WTC11 (cell line): Measurements from ENCODE around the gene RHBDL1. TPM values are rescaled to one million over a fixed set of nuclear protein-coding genes. Genes with fewer than 3 reads are reported as not detected.

Source experiments
- ATAC-seq: fragments of 200-7000 bp; cut with Tn5 transposase; 2 replicates; pipeline ENCODE4 v1.10.0; 2021; ENCODE audit warnings: mild to moderate bottlenecking, moderate library complexity
- CTCF ChIA-PET: fragments of 300-600 bp; sonication (Branson Sonifier 250); formaldehyde crosslinking; loops from one replicate; lab custom pipeline; 2021; ENCODE audit warnings: antibody characterized with exemption; lab: Charles Lee
- POLR2A ChIA-PET: fragments of 350-600 bp; sonication (Branson Sonifier 250); formaldehyde crosslinking; loops from one replicate; lab custom pipeline; 2021; ENCODE audit warnings: antibody characterized with exemption; lab: Charles Lee
- DNase-seq: peaks from one replicate; pipeline ENCODE4 v3.0.0; 2021; ENCODE audit warnings: low spot score
- H3K27ac Mint-ChIP-seq: 2 replicates; pipeline ENCODE4 v1.8.0; 2021; ENCODE audit warnings: mixed read lengths
- H3K27me3 Mint-ChIP-seq: 2 replicates; pipeline ENCODE4 v1.8.0; 2021; ENCODE audit warnings: low read depth, mild to moderate bottlenecking, moderate library complexity, mixed read lengths
- H3K36me3 Mint-ChIP-seq: 2 replicates; pipeline ENCODE4 v1.8.0; 2021; ENCODE audit warnings: mixed read lengths
- H3K4me1 Mint-ChIP-seq: 2 replicates; pipeline ENCODE4 v1.8.0; 2022; ENCODE audit warnings: mixed read lengths
- H3K4me3 Mint-ChIP-seq: 2 replicates; pipeline ENCODE4 v1.8.0; 2021; ENCODE audit warnings: mild to moderate bottlenecking, moderate library complexity, mixed read lengths
- H3K9me3 Mint-ChIP-seq: 2 replicates; pipeline ENCODE4 v1.8.0; 2021; ENCODE audit warnings: mixed read lengths
- ARID4B ChIP-seq: sonication (generic); formaldehyde crosslinking; IDR thresholded peaks from 2 replicates; pipeline ENCODE4 v1.8.0; 2023; ENCODE audit warnings: missing genetic modification reagents, mild to moderate bottlenecking, borderline replicate concordance
- E2F1 ChIP-seq: sonication (generic); formaldehyde crosslinking; IDR thresholded peaks from 2 replicates; pipeline ENCODE4 v1.8.0; 2022; ENCODE audit warnings: mild to moderate bottlenecking, missing genetic modification reagents
- E2F5 ChIP-seq: sonication (generic); formaldehyde crosslinking; IDR thresholded peaks from 2 replicates; pipeline ENCODE4 v1.8.1; 2022; ENCODE audit warnings: mild to moderate bottlenecking, moderate library complexity, missing genetic modification reagents
- ETV6 ChIP-seq: sonication (generic); formaldehyde crosslinking; IDR thresholded peaks from 2 replicates; pipeline ENCODE4 v1.8.1; 2022; ENCODE audit warnings: mild to moderate bottlenecking, missing genetic modification reagents
- FOXK1 ChIP-seq: sonication (generic); formaldehyde crosslinking; IDR thresholded peaks from 2 replicates; pipeline ENCODE4 v1.8.0; 2022; ENCODE audit warnings: mild to moderate bottlenecking, moderate library complexity, missing genetic modification reagents
- FOXP1 ChIP-seq: sonication (generic); formaldehyde crosslinking; IDR thresholded peaks from 2 replicates; pipeline ENCODE4 v1.8.0; 2022; ENCODE audit warnings: missing genetic modification reagents, mild to moderate bottlenecking, moderate library complexity, borderline replicate concordance
- GRHL2 ChIP-seq: fragments of 250-450 bp; sonication (Bioruptor Pico); IDR thresholded peaks from 2 replicates; pipeline ENCODE4 v1.8.0; 2022; ENCODE audit warnings: mild to moderate bottlenecking, moderate library complexity; ENCODE audit not compliant: insufficient replicate concordance, severe bottlenecking
- MYBL2 ChIP-seq: sonication (generic); formaldehyde crosslinking; IDR thresholded peaks from 2 replicates; pipeline ENCODE4 v1.8.1; 2023; ENCODE audit warnings: mild to moderate bottlenecking, moderate library complexity, missing genetic modification reagents
- NFE2L1 ChIP-seq: sonication (generic); formaldehyde crosslinking; IDR thresholded peaks from 2 replicates; pipeline ENCODE4 v1.8.1; 2023; ENCODE audit warnings: missing genetic modification reagents
- NR2C2 ChIP-seq: sonication (generic); formaldehyde crosslinking; IDR thresholded peaks from 2 replicates; pipeline ENCODE4 v1.8.0; 2022; ENCODE audit warnings: mild to moderate bottlenecking, missing genetic modification reagents
- OVOL2 ChIP-seq: fragments of 250-450 bp; sonication (Bioruptor Pico); IDR thresholded peaks from 2 replicates; pipeline ENCODE4 v1.9.0; 2021; ENCODE audit warnings: mild to moderate bottlenecking, borderline replicate concordance
- RORB ChIP-seq: fragments of 250-450 bp; sonication (Bioruptor Pico); IDR thresholded peaks from 2 replicates; pipeline ENCODE4 v1.9.0; 2021; ENCODE audit warnings: mild to moderate bottlenecking
- SMAD3 ChIP-seq: sonication (generic); formaldehyde crosslinking; IDR thresholded peaks from 2 replicates; pipeline ENCODE4 v1.8.0; 2022; ENCODE audit warnings: missing genetic modification reagents, mild to moderate bottlenecking, borderline replicate concordance
- SOX15 ChIP-seq: fragments of 250-450 bp; sonication (Bioruptor Pico); IDR thresholded peaks from 2 replicates; pipeline ENCODE4 v1.9.0; 2021; ENCODE audit warnings: mild to moderate bottlenecking
- SP1 ChIP-seq: sonication (generic); formaldehyde crosslinking; conservative IDR thresholded peaks from 2 replicates; pipeline ENCODE4 v1.8.1; 2022; ENCODE audit warnings: missing genetic modification reagents
- TCF7 ChIP-seq: sonication (generic); formaldehyde crosslinking; IDR thresholded peaks from 2 replicates; pipeline ENCODE4 v1.8.0; 2022; ENCODE audit warnings: mild to moderate bottlenecking, low read depth, missing genetic modification reagents, moderate library complexity
- ZBTB21 ChIP-seq: sonication (generic); formaldehyde crosslinking; IDR thresholded peaks from 2 replicates; pipeline ENCODE4 v1.8.1; 2023; ENCODE audit warnings: mild to moderate bottlenecking, missing genetic modification reagents, borderline replicate concordance
- ZBTB43 ChIP-seq: sonication (generic); formaldehyde crosslinking; IDR thresholded peaks from 2 replicates; pipeline ENCODE4 v1.8.1; 2023; ENCODE audit warnings: mild to moderate bottlenecking, missing genetic modification reagents
- ZNF138 ChIP-seq: sonication (generic); formaldehyde crosslinking; conservative IDR thresholded peaks from 2 replicates; pipeline ENCODE4 v1.8.1; 2022; ENCODE audit warnings: mild to moderate bottlenecking, moderate library complexity, missing genetic modification reagents
- ZNF219 ChIP-seq: sonication (generic); formaldehyde crosslinking; IDR thresholded peaks from 2 replicates; pipeline ENCODE4 v1.8.0; 2023; ENCODE audit warnings: missing genetic modification reagents, mild to moderate bottlenecking, borderline replicate concordance
- total RNA-seq: library from RNA; stranded (reverse); gene quantifications from 3 replicates; pipeline ENCODE4 v1.2.3, GENCODE V29; 2021
- TF ChIP-seq, protein P1 (sequence below): sonication (generic); formaldehyde crosslinking; IDR thresholded peaks from 2 replicates; pipeline ENCODE4 v1.8.1; 2022; ENCODE audit warnings: low read depth, mild to moderate bottlenecking, moderate library complexity, missing genetic modification reagents, borderline replicate concordance
- TF ChIP-seq, protein P2 (sequence below): sonication (generic); formaldehyde crosslinking; conservative IDR thresholded peaks from 2 replicates; pipeline ENCODE4 v1.8.1; 2022; ENCODE audit warnings: mild to moderate bottlenecking, missing genetic modification reagents
- TF ChIP-seq, protein P3 (sequence below): sonication (generic); formaldehyde crosslinking; IDR thresholded peaks from 2 replicates; pipeline ENCODE4 v1.8.0; 2022; ENCODE audit warnings: mild to moderate bottlenecking, missing genetic modification reagents

RHBDL1 gene
- total RNA-seq, 1 experiment from 2014 or later = 8.2 TPM

- TF ChIP-seq, protein P1, sequence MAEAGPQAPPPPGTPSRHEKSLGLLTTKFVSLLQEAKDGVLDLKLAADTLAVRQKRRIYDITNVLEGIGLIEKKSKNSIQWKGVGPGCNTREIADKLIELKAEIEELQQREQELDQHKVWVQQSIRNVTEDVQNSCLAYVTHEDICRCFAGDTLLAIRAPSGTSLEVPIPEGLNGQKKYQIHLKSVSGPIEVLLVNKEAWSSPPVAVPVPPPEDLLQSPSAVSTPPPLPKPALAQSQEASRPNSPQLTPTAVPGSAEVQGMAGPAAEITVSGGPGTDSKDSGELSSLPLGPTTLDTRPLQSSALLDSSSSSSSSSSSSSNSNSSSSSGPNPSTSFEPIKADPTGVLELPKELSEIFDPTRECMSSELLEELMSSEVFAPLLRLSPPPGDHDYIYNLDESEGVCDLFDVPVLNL (CRISPR knock-in tag) = no peak
- no peak for TF ChIP-seq ZNF219 (CRISPR knock-in tag)
These were observed 19.4 kb downstream of the RHBDL1 start (continued) for GRCh38 chr16:694863-695354.

- ChIA-PET CTCF (interaction anchor here (1.0 to 2.5 kb wide), 19 partner anchors 9 to 208 kb away, joined by 3 to 12 read pairs (median 5); partner anchors contain the start of genes CHTF18, CIAO3, JMJD8 and METRN), POLR2A (interaction anchor here (1.0 to 2.0 kb wide), 6 partner anchors 9 to 93 kb away, joined by 3 to 6 read pairs (median 4); partner anchors contain the start of genes CHTF18, JMJD8, RPUSD1 and STUB1)
- H3K36me3 Mint-ChIP-seq = no peaks in the 10 kb centered on the region
- H3K27me3 Mint-ChIP-seq = peaks cover 80% of the 10 kb centered on the region
- peaks cover 4% of the 10 kb centered on the region; the same call in 1 of the 2 replicates for H3K4me1 Mint-ChIP-seq
- H3K27ac Mint-ChIP-seq = no peak overlapping the region
- no peaks in the 10 kb centered on the region for H3K9me3 Mint-ChIP-seq
- peak; percentile 18 for ATAC-seq
- H3K4me3 Mint-ChIP-seq = peak overlapping the region; percentile 74
- peak; percentile 68 for DNase-seq
- TF ChIP-seq, protein P1 (CRISPR knock-in tag) = peak; percentile 73; the same call in 1 of the 2 replicates
- TF ChIP-seq ETV6 (CRISPR knock-in tag) (peak; percentile 53; the same call in 1 of the 2 replicates), RORB (CRISPR knock-in tag) (no peak), ZNF138 (no peak), SMAD3 (CRISPR knock-in tag) (0 out of 2 replicates have a peak, but pooled peaks have one; percentile 46), E2F5 (no peak), ZBTB21 (CRISPR knock-in tag) (peak; percentile 89), GRHL2 (no peak), NFE2L1 (CRISPR knock-in tag) (peak; percentile 84), NR2C2 (CRISPR knock-in tag) (no peak), FOXP1 (peak; percentile 96), ARID4B (CRISPR knock-in tag) (peak; percentile 67; the same call in 1 of the 2 replicates), MYBL2 (CRISPR knock-in tag) (peak; percentile 86), SOX15 (CRISPR knock-in tag) (no peak), OVOL2 (CRISPR knock-in tag) (no peak), E2F1 (peak; percentile 77; the same call in 1 of the 2 replicates), ZBTB43 (CRISPR knock-in tag) (peak; percentile 82; the same call in 1 of the 2 replicates), TCF7 (CRISPR knock-in tag) (peak; percentile 36; the same call in 1 of the 2 replicates), SP1 (CRISPR knock-in tag) (peak; percentile 60), FOXK1 (CRISPR knock-in tag) (peak; percentile 80; the same call in 1 of the 2 replicates)
- TF ChIP-seq, protein P2, sequence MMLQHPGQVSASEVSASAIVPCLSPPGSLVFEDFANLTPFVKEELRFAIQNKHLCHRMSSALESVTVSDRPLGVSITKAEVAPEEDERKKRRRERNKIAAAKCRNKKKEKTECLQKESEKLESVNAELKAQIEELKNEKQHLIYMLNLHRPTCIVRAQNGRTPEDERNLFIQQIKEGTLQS (CRISPR knock-in tag) = 0 out of 2 replicates have a peak, but pooled peaks have one; percentile 48
- TF ChIP-seq, protein P3, sequence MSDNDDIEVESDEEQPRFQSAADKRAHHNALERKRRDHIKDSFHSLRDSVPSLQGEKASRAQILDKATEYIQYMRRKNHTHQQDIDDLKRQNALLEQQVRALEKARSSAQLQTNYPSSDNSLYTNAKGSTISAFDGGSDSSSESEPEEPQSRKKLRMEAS = peak; percentile 95
These were observed 20.1 kb downstream of the RHBDL1 start for GRCh38 chr16:695355-696089.
